ENCODE measurements around the gene NDUFS3.

Gene NDUFS3

GRCh38 chr11:47552566-47553405 lies 26.1 kb upstream of the NDUFS3 start, which contains the start of gene CELF1 (continued):
- peak; percentile 44; the same call in 1 of the 2 replicates for TF ChIP-seq ZBTB8A (tag by site-specific recombination; IDR thresholded peaks at IDR 0.05)
- no peak for TF ChIP-seq MYNN (tag by site-specific recombination; IDR thresholded peaks at IDR 0.05; ENCODE audit: borderline replicate concordance)
- TF ChIP-seq BCL11B (tag by site-specific recombination; IDR thresholded peaks at IDR 0.05; ENCODE audit: low read depth) = peak; percentile 20; the same call in 1 of the 2 replicates
- TF ChIP-seq ZNF837 (tag by site-specific recombination; IDR thresholded peaks at IDR 0.05) = no peak
- no peak for TF ChIP-seq ZNF560 (tag by site-specific recombination; IDR thresholded peaks at IDR 0.05; ENCODE audit: borderline replicate concordance)
- no peak for TF ChIP-seq ZNF596 (tag by site-specific recombination; IDR thresholded peaks at IDR 0.05)
- TF ChIP-seq ZNF514 (tag by site-specific recombination; IDR thresholded peaks at IDR 0.05) = no peak
- no peak; the same call in none of the 2 replicates for TF ChIP-seq ZBTB48 (tag by site-specific recombination; IDR thresholded peaks at IDR 0.05)
- peak; percentile 46; the same call in 1 of the 2 replicates for TF ChIP-seq KLF16 (tag by site-specific recombination; IDR thresholded peaks at IDR 0.05)
- no peak for TF ChIP-seq ZSCAN16 (tag by site-specific recombination; IDR thresholded peaks at IDR 0.05)
- no peak for TF ChIP-seq ZNF157 (tag by site-specific recombination; IDR thresholded peaks at IDR 0.05)
- TF ChIP-seq ZBTB10 (tag by site-specific recombination; IDR thresholded peaks at IDR 0.05) = no peak
- TF ChIP-seq ZNF549 (tag by site-specific recombination; IDR thresholded peaks at IDR 0.05) = no peak
- no peak for TF ChIP-seq ZFP41 (tag by site-specific recombination; IDR thresholded peaks at IDR 0.05; ENCODE audit: borderline replicate concordance)
- TF ChIP-seq ZNF214 (tag by site-specific recombination; IDR thresholded peaks at IDR 0.05; ENCODE audit: borderline replicate concordance) = no peak
- no peak for TF ChIP-seq ZNF37A (tag by site-specific recombination; IDR thresholded peaks at IDR 0.05)
- TF ChIP-seq ZNF24 (tag by site-specific recombination; IDR thresholded peaks at IDR 0.05) = no peak
- no peak for TF ChIP-seq ZNF777 (tag by site-specific recombination; IDR thresholded peaks at IDR 0.05; ENCODE audit: borderline replicate concordance)
- no peak for TF ChIP-seq REST (tag by site-specific recombination; IDR thresholded peaks at IDR 0.05)
- TF ChIP-seq ZNF660 (tag by site-specific recombination; IDR thresholded peaks at IDR 0.05) = peak; percentile 83
- peak; percentile 41; the same call in 1 of the 2 replicates for TF ChIP-seq ZBTB20 (tag by site-specific recombination; IDR thresholded peaks at IDR 0.05)
- TF ChIP-seq ZNF23 (tag by site-specific recombination; IDR thresholded peaks at IDR 0.05; ENCODE audit: borderline replicate concordance) = no peak
- TF ChIP-seq ZNF544 (tag by site-specific recombination; IDR thresholded peaks at IDR 0.05) = no peak
- TF ChIP-seq ZBTB26 (tag by site-specific recombination; optimal IDR thresholded peaks at IDR 0.05) = peak; percentile 74
- no peak for TF ChIP-seq ZNF18 (tag by site-specific recombination; IDR thresholded peaks at IDR 0.05)
- TF ChIP-seq SP3 (tag by site-specific recombination; IDR thresholded peaks at IDR 0.05) = peak; percentile 60
- TF ChIP-seq ZBTB17 (tag by site-specific recombination; IDR thresholded peaks at IDR 0.05) = no peak; the same call in 1 of the 2 replicates
- TF ChIP-seq WT1 (tag by site-specific recombination; IDR thresholded peaks at IDR 0.05) = no peak
- TF ChIP-seq ZNF426 (tag by site-specific recombination; IDR thresholded peaks at IDR 0.05) = no peak
- TF ChIP-seq ZBTB7A (tag by site-specific recombination; IDR thresholded peaks at IDR 0.05; ENCODE audit: low read depth) = no peak

Measured in HEK293 (cell line).